SK-N-SH (cell line): ENCODE measurements around the gene GAL.

ENCODE experiments used
- CTCF ChIP-seq: fragments of 200-600 bp; sonication (generic); IDR thresholded peaks from 2 replicates; pipeline ENCODE4 v1.6.1; 2017; ENCODE audit warnings: antibody characterized with exemption, mild to moderate bottlenecking, moderate library complexity
- ELF1 ChIP-seq: IDR thresholded peaks from 2 replicates; pipeline ENCODE4 v1.4.0; 2012
- EP300 ChIP-seq, 2 experiments: IDR thresholded peaks; 2 replicates each; pipeline versions ENCODE4 v1.4.0 to v1.6.1; 2012; ENCODE audit warnings: borderline replicate concordance in 1 of 2, low read depth in 1 of 2, low read length in 1 of 2
- EZH2phosphoT487 ChIP-seq: fragments of 200-600 bp; sonication (generic); IDR thresholded peaks from 2 replicates; pipeline ENCODE4 v1.6.1; 2017; ENCODE audit warnings: low read depth, mixed run types, mild to moderate bottlenecking, antibody characterized with exemption, moderate library complexity, borderline replicate concordance
- GABPA ChIP-seq: IDR thresholded peaks from 2 replicates; pipeline ENCODE4 v1.4.0; 2012; ENCODE audit warnings: low read depth, mild to moderate bottlenecking
- MAX ChIP-seq: IDR thresholded peaks from 2 replicates; pipeline ENCODE4 v1.4.0; 2012; ENCODE audit warnings: low read depth
- POLR2AphosphoS5 ChIP-seq: IDR thresholded peaks from 2 replicates; pipeline ENCODE4 v1.6.1; 2012; ENCODE audit warnings: low read depth, low read length
- RAD21 ChIP-seq: IDR thresholded peaks from 2 replicates; pipeline ENCODE4 v1.6.1; 2012; ENCODE audit warnings: mild to moderate bottlenecking, low read length
- RFX5 ChIP-seq: IDR thresholded peaks from 2 replicates; pipeline ENCODE4 v1.6.1; 2012; ENCODE audit warnings: mild to moderate bottlenecking, improper control_type of control experiment, low read length
- RXRA ChIP-seq: IDR thresholded peaks from 2 replicates; pipeline ENCODE4 v1.4.0; 2012; ENCODE audit warnings: low read depth, mild to moderate bottlenecking, borderline replicate concordance
- SIN3A ChIP-seq: IDR thresholded peaks from 2 replicates; pipeline ENCODE4 v1.6.1; 2012; ENCODE audit warnings: low read depth, mild to moderate bottlenecking, low read length, moderate library complexity, borderline replicate concordance
- USF2 ChIP-seq: fragments of 150-350 bp; IDR thresholded peaks from 2 replicates; pipeline ENCODE4 v1.6.1; 2017; ENCODE audit warnings: antibody characterized with exemption, low read length, low read depth, borderline replicate concordance

- TF ChIP-seq MAX (no peak), CTCF (no peak), RAD21 (no peak), SIN3A (no peak), USF2 (no peak), RXRA (no peak), ELF1 (no peak), POLR2AphosphoS5 (no peak), EP300 (IDR thresholded peaks at IDR 0.05; ENCODE audit: borderline replicate concordance in 1 of 2, low read depth in 1 of 2, low read length in 1 of 2) (no peak), EZH2phosphoT487 (no peak), RFX5 (no peak), GABPA (no peak)
Observed at GRCh38 chr11:68682531-68682961, 1.8 kb upstream of the GAL start.
